Smooth muscle cell of trachea (primary cell): ENCODE measurements around the gene TARS1. TPM values are rescaled to one million over a fixed set of nuclear protein-coding genes. Genes with fewer than 3 reads are reported as not detected.

Source experiments
- total RNA-seq: library from RNA; depleted of rRNA; stranded (reverse); fragments of >200 nt; gene quantifications from 2 replicates; pipeline ENCODE4 v1.2.1, GENCODE V29; 2014

TARS1 gene
- total RNA-seq, result 168 and 250 TPM in 2 replicates

DNA sequence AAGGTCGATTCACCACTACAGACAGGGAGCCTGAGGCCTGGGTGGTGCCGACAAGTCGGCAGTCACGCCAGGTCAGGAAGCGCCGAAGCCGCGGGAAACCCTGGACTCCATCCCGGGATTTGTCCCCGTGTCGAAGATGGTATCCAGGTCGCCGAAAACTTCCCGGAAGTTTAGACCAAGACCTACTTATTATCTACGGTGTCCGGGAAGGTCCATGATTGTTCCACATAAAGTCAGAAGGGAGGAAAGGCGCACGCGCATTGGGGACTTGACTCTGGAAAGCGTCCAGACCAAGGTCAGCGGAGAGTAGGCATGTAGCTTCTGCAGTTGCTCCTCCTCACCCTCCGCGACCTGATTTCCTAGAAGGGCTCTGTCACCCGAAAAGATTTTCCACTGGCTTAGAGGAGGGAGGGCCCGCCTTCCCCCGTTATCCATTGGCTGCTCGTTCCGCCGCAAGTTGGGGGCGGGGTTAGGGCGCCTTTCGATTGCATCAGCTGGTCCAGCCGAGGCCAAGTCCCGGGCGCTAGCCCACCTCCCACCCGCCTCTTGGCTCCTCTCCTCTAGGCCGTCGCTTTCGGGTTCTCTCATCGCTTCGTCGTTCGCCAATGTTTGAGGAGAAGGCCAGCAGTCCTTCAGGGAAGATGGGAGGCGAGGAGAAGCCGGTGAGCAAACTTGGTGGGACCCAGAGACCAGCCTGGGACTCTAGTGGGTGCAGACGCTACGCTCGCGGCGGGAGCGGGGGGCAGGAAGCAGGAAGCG lies at the start of gene TARS1:
Gene TARS1 (plus strand): TSS at position 484 of the 759 bp plus-strand sequence. CDS start 122 bp downstream, at position 606.

